K562 (cell line): ENCODE results near the gene DOCK8. TPM values are rescaled to one million over a fixed set of nuclear protein-coding genes. Genes with fewer than 3 reads are reported as not detected.

ENCODE experiments used
- ATAC-seq: fragments of 200-7000 bp; cut with Tn5 transposase; 3 replicates; pipeline ENCODE4 v1.9.1; 2020; ENCODE audit warnings: moderate library complexity
- BruUV-seq: library from RNA; stranded (reverse); fragments of 400-500 nt; replicated peaks from 2 replicates; lab custom pipeline; 2021; lab: Mats Ljungman, UMichigan
- CTCF ChIA-PET: fragments of 300-600 bp; formaldehyde crosslinking; extraction: SDS; loops from one replicate; lab custom pipeline; 2021; ENCODE audit warnings: low intra/inter-chr PET ratio; lab: Yijun Ruan, JAX
- POLR2A ChIA-PET: fragments of 300-600, 350-650 bp; sonication (Branson Sonifier 250); formaldehyde crosslinking; extraction: SDS; loops from one replicate; lab custom pipeline; 2021; ENCODE audit warnings: antibody characterized with exemption, inconsistent platforms; lab: Yijun Ruan, JAX
- DNase-seq, 4 experiments: peaks; one replicate each; pipeline versions ENCODE4 v3.0.0 to v3.0.0-alpha.2; 2011 to 2018; ENCODE audit warnings: low spot score in 3 of 4, mixed read lengths in 3 of 4; ENCODE audit errors: extremely low read depth in 1 of 4
- FAIRE-seq: peaks from 2 replicates; lab custom pipeline; 2011; peaks lifted over from hg19 to GRCh38; lab: Jason Lieb, UNC
- H2AFZ ChIP-seq: 2 replicates; pipeline ENCODE4 v1.6.0; 2011; ENCODE audit warnings: low read depth, low read length, control low read depth, inconsistent platforms
- H3K27ac ChIP-seq: fragments of 200-600 bp; 3 replicates; pipeline ENCODE4 v1.8.0; 2011; ENCODE audit warnings: low read depth, mild to moderate bottlenecking, control low read depth, inconsistent platforms, low read length, moderate library complexity, mixed read lengths; ENCODE audit errors: extremely low read depth
- H3K27me3 ChIP-seq, 2 experiments: fragments of 300-600 bp in 1 of 2; 2 replicates in 1 of 2; 3 replicates in 1 of 2; pipeline versions ENCODE4 v1.6.0 to v1.8.0; 2011; ENCODE audit warnings: inconsistent platforms in 2 of 2, low read length in 2 of 2, mild to moderate bottlenecking in 1 of 2, mixed read lengths in 1 of 2, moderate library complexity in 1 of 2; ENCODE audit not compliant: control insufficient read depth in 2 of 2, insufficient read depth in 2 of 2
- H3K36me3 ChIP-seq: fragments of 300-600 bp; 3 replicates; pipeline ENCODE4 v1.8.0; 2011; ENCODE audit warnings: mild to moderate bottlenecking, low read length, inconsistent platforms; ENCODE audit not compliant: control insufficient read depth, insufficient read depth
- H3K4me1 ChIP-seq, 2 experiments: fragments of 200-600 bp in 1 of 2; replicated peaks in 1 of 2; 2 replicates in 1 of 2; 3 replicates in 1 of 2; pipeline versions ENCODE4 v1.5.1 to v1.8.0; 2011; ENCODE audit warnings: inconsistent platforms in 2 of 2, low read length in 2 of 2, mild to moderate bottlenecking in 1 of 2, mixed read lengths in 1 of 2, moderate library complexity in 1 of 2; ENCODE audit not compliant: control insufficient read depth in 2 of 2, insufficient read depth in 2 of 2
- H3K4me2 ChIP-seq: 2 replicates; pipeline ENCODE4 v1.6.1; 2011; ENCODE audit warnings: low read length, control low read depth, inconsistent platforms, mixed read lengths; ENCODE audit not compliant: insufficient read depth
- H3K4me3 ChIP-seq: fragments of 200-600 bp; sonication (generic), shearing (Covaris generic); 2 replicates; pipeline ENCODE4 v1.5.1; 2016; ENCODE audit warnings: control low read depth, inconsistent platforms
- H3K79me2 ChIP-seq: fragments of 200-600 bp; 3 replicates; pipeline ENCODE4 v1.8.0; 2011; ENCODE audit warnings: low read length, inconsistent platforms; ENCODE audit not compliant: control insufficient read depth, insufficient read depth
- H3K9ac ChIP-seq, 2 experiments: 2 replicates each; pipeline versions ENCODE4 v1.6.0 to v1.6.1; 2011; ENCODE audit warnings: low read depth in 2 of 2, low read length in 2 of 2, control low read depth in 1 of 2, inconsistent platforms in 1 of 2, mild to moderate bottlenecking in 1 of 2, mixed read lengths in 1 of 2; ENCODE audit not compliant: insufficient read depth in 1 of 2
- H3K9me1 ChIP-seq: one replicate; pipeline ENCODE4 v1.6.0; 2011; ENCODE audit warnings: inconsistent platforms, mild to moderate bottlenecking, low read length, moderate library complexity; ENCODE audit not compliant: control insufficient read depth, insufficient read depth
- H3K9me3 ChIP-seq: replicated peaks from 2 replicates; pipeline ENCODE4 v1.5.1; 2011; ENCODE audit warnings: low read depth, low read length, inconsistent platforms; ENCODE audit not compliant: control insufficient read depth, insufficient read depth
- H4K20me1 ChIP-seq: replicated peaks from 2 replicates; pipeline ENCODE4 v1.6.1; 2011; ENCODE audit warnings: low read length, inconsistent platforms, mixed read lengths; ENCODE audit not compliant: control insufficient read depth, insufficient read depth
- DLX4 ChIP-seq: fragments of 250-450 bp; sonication (Bioruptor Pico); IDR thresholded peaks from 2 replicates; pipeline ENCODE4 v1.6.1; 2021; ENCODE audit warnings: mild to moderate bottlenecking
- EHMT2 ChIP-seq: fragments of 450-650 bp; IDR thresholded peaks from 2 replicates; pipeline ENCODE4 v1.6.1; 2018; ENCODE audit warnings: antibody characterized with exemption
- EWSR1 ChIP-seq: fragments of 450-650 bp; IDR thresholded peaks from 2 replicates; pipeline ENCODE4 v1.6.1; 2018; ENCODE audit warnings: borderline replicate concordance, mild to moderate bottlenecking, low read depth, moderate library complexity; ENCODE audit not compliant: partially characterized antibody
- whole genome bisulfite sequencing: fragments of 100-300 bp; shearing (Covaris generic); methylation state at CpG from one replicate; pipeline ENCODE4 v1.1.6; 2016; ENCODE audit warnings: low coverage, mixed read lengths; ENCODE audit not compliant: insufficient coverage; ENCODE audit errors: missing lambda C conversion rate; 5-methylcytosine and 5-hydroxymethylcytosine counted together
- in situ Hi-C: fragments of 300-500 bp; cut with MboI; formaldehyde crosslinking; loops from 4 replicates; pipeline ENCODE4 v1.15.0; 2018; ENCODE audit warnings: inconsistent platforms, mixed read lengths
- intact Hi-C: fragments of 100-400 bp; cut with micrococcal nuclease; formaldehyde crosslinking; loops from 2 replicates; pipeline ENCODE4 v1.14.2; 2022
- polyA plus RNA-seq, 8 experiments: library from polyadenylated mRNA; depleted of rRNA in 4 of 8; stranded (reverse) in 5 of 8; unstranded in 3 of 8; fragments of >200 nt; fragmentation: Nextera tagmentation in 2 of 8; fragmentation: Illumina TruSeq in 1 of 8; extraction: Ambion mirVana in 2 of 8; extraction: Trizol in 1 of 8; gene quantifications; 2 replicates each; pipeline versions ENCODE4 v1.2.1 to v1.2.3, GENCODE V29; 2011 to 2014; ENCODE audit warnings: inconsistent platforms in 1 of 8, missing spikeins in 1 of 8
- total RNA-seq, 7 experiments: library from RNA; depleted of rRNA in 6 of 7; stranded (reverse); fragments of >200 nt in 6 of 7; fragmentation: Illumina TruSeq in 2 of 7; extraction: Trizol in 2 of 7; gene quantifications; 2 replicates each; pipeline versions ENCODE4 v1.2.1 to v1.2.3, GENCODE V29; 2011 to 2021; ENCODE audit warnings: low replicate concordance in 1 of 7
- TF ChIP-seq, protein P1 (sequence below): IDR thresholded peaks from 2 replicates; pipeline ENCODE4 v1.6.1; 2011; ENCODE audit not compliant: insufficient read length; ENCODE audit errors: extremely low read depth

Gene DOCK8
- total and polyA plus RNA-seq, 9 of the 15 experiments (the other 6 are each of a cell fraction or from before 2014, with no cell fraction given): 14.4 to 53.8 (median 25.1) TPM

GRCh38 chr9:406886-407654 lies 192.4 kb downstream of the DOCK8 start:
- Histone ChIP-seq H3K36me3 (peaks cover 53% of the 10 kb centered on the region; the same call in 2 of the 3 replicates), H3K9me3 (no peaks in the 10 kb centered on the region)
- FAIRE-seq: no peak

More at GRCh38 chr9:406886-407654, 192.4 kb downstream of the DOCK8 start:
- no peaks in the 10 kb centered on the region for H3K9me1 ChIP-seq
- H3K27ac ChIP-seq: no peak overlapping the region
- no peaks in the 10 kb centered on the region for H3K4me1 ChIP-seq
- no peaks in the 10 kb centered on the region for H3K79me2 ChIP-seq
- in situ Hi-C loops: no loop called here
- no TSS peak for BruUV-seq
- DNase-seq: no peak
- no peak overlapping the region for H3K4me2 ChIP-seq
- POLR2A ChIA-PET: interaction anchor here (1.2 kb wide), 1 partner anchor 14 kb away, joined by 5 read pairs; no protein-coding TSS in a partner anchor
- no peak overlapping the region for H3K4me3 ChIP-seq
- TF ChIP-seq, protein P1, sequence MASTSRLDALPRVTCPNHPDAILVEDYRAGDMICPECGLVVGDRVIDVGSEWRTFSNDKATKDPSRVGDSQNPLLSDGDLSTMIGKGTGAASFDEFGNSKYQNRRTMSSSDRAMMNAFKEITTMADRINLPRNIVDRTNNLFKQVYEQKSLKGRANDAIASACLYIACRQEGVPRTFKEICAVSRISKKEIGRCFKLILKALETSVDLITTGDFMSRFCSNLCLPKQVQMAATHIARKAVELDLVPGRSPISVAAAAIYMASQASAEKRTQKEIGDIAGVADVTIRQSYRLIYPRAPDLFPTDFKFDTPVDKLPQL: no peak
- TF ChIP-seq EHMT2: no peak
- no peak for TF ChIP-seq EWSR1
- no peak for TF ChIP-seq DLX4 (CRISPR knock-in tag)
- intact Hi-C loops: no loop called here
- no peaks in the 10 kb centered on the region for H4K20me1 ChIP-seq
- ATAC-seq: no peak
- CTCF ChIA-PET: interaction anchor here (0.6 kb wide), 1 partner anchor 1636 kb away, joined by 3 read pairs; no protein-coding TSS in a partner anchor
- H3K27me3 ChIP-seq: no peaks in the 10 kb centered on the region
- 95% methylated on average over 5 of the region's 7 CpGs for WGBS
- H2AFZ ChIP-seq: no peak overlapping the region
- H3K9ac ChIP-seq: no peak overlapping the region
